PC-3 (cell line): ENCODE results near the gene ECD. TPM values are rescaled to one million over a fixed set of nuclear protein-coding genes. Genes with fewer than 3 reads are reported as not detected.

ENCODE experiments used
- total RNA-seq: library from RNA; depleted of rRNA; stranded (reverse); fragments of >200 nt; gene quantifications from 2 replicates; pipeline ENCODE4 v1.2.3, GENCODE V29; 2014; rRNA removed

The ECD gene
- total RNA-seq, 1 experiment from 2014 or later = 108 TPM

Other genes starting within 250 kb of the ECD start
- gene PLA2G12B, start 213.2 kb downstream of the ECD start, total RNA-seq = not detected in 2 replicates
- gene P4HA1, start 71.1 kb downstream of the ECD start, total RNA-seq = 164 and 181 TPM in 2 replicates
- gene NUDT13, start 57.6 kb downstream of the ECD start, total RNA-seq = 1.1 and 1.8 TPM in 2 replicates
- gene FAM149B1, start 111 bp upstream of the ECD start, total RNA-seq = 34.3 and 39.1 TPM in 2 replicates
- 282 and 283 TPM in 2 replicates for gene DNAJC9, start 79.2 kb upstream of the ECD start, total RNA-seq
- gene MRPS16, start 84.6 kb upstream of the ECD start, total RNA-seq = 230 and 275 TPM in 2 replicates
- gene CFAP70, start 190.9 kb upstream of the ECD start, total RNA-seq = 0.73 and 0.92 TPM in 2 replicates
- 478 and 561 TPM in 2 replicates for gene ANXA7, start 246.1 kb upstream of the ECD start, total RNA-seq